Keratinocyte (primary cell): Measurements from ENCODE around the gene GCNT2.
"Not testable (repeated sequence)": the region's sequence is repeated elsewhere in the genome, so short reads cannot be mapped to it uniquely, and the experiment has no call there.

Source experiments
- EZH2 ChIP-seq: IDR thresholded peaks from one replicate; pipeline ENCODE4 v1.6.1; 2012; ENCODE audit warnings: inconsistent platforms, mild to moderate bottlenecking, low read length, moderate library complexity
- TF ChIP-seq, protein P1 (sequence below), 3 experiments: IDR thresholded peaks in 1 of 3; conservative IDR thresholded peaks in 1 of 3; optimal IDR thresholded peaks in 1 of 3; 2 replicates in 2 of 3; 3 replicates in 1 of 3; pipeline versions ENCODE3 to v1.5.1; 2011; ENCODE audit warnings: low read length in 3 of 3, mild to moderate bottlenecking in 3 of 3, moderate library complexity in 2 of 3, control low read depth in 1 of 3, inconsistent platforms in 1 of 3; ENCODE audit not compliant: insufficient read depth in 2 of 3; ENCODE audit errors: extremely low read depth in 1 of 3

DNA sequence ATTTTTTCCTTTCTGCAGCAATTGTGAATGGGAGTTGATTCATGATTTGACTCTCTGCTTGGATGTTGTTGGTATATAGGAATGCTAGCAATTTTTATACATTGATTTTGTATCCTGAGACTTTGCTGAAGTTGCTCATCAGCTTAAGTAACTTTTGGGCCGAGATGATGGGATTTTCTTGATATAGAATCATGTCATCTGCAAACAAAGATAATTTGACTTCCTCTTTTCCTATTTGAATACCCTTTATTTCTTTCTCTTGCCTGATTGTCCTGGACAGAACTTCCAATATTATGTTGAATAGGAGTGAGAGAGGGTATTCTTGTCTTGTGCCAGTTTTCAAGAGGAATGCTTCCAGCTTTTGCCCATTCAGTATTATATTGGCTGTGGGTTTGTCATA lies 144.4 kb downstream of the GCNT2 start:
- TF ChIP-seq, protein P1, sequence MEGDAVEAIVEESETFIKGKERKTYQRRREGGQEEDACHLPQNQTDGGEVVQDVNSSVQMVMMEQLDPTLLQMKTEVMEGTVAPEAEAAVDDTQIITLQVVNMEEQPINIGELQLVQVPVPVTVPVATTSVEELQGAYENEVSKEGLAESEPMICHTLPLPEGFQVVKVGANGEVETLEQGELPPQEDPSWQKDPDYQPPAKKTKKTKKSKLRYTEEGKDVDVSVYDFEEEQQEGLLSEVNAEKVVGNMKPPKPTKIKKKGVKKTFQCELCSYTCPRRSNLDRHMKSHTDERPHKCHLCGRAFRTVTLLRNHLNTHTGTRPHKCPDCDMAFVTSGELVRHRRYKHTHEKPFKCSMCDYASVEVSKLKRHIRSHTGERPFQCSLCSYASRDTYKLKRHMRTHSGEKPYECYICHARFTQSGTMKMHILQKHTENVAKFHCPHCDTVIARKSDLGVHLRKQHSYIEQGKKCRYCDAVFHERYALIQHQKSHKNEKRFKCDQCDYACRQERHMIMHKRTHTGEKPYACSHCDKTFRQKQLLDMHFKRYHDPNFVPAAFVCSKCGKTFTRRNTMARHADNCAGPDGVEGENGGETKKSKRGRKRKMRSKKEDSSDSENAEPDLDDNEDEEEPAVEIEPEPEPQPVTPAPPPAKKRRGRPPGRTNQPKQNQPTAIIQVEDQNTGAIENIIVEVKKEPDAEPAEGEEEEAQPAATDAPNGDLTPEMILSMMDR (optimal IDR thresholded peaks at IDR 0.05 in 1 of 3, IDR thresholded peaks at IDR 0.05 in 1 of 3, conservative IDR thresholded peaks at IDR 0.05 in 1 of 3; ENCODE audit: extremely low read depth in 1 of 3, insufficient read depth in 2 of 3, low read length in 3 of 3): not testable (repeated sequence)
- not testable (repeated sequence) for TF ChIP-seq EZH2
